Measurements from ENCODE around the gene SYNRG.

- TF ChIP-seq POLR2A (IDR thresholded peaks at IDR 0.05; ENCODE audit: low read depth, low read length): no peak
- TF ChIP-seq POLR2AphosphoS5 (IDR thresholded peaks at IDR 0.05; ENCODE audit: low read depth, low read length): no peak
- TF ChIP-seq SPI1 (IDR thresholded peaks at IDR 0.05; ENCODE audit: low read depth, low read length): no peak
- no peak for TF ChIP-seq TAF1 (IDR thresholded peaks at IDR 0.05; ENCODE audit: low read depth, low read length)
These were observed 132.6 kb downstream of the SYNRG start for GRCh38 chr17:37476431-37477120.

All from GM12891 (cell line).